ENCODE data around the gene POR. TPM values are rescaled to one million over a fixed set of nuclear protein-coding genes. Genes with fewer than 3 reads are reported as not detected.

The POR gene
- total and polyA plus RNA-seq, 2 of the 13 experiments (the other 11 are each of a cell fraction or from before 2014, with no cell fraction given), result 145 to 266 TPM

DNA sequence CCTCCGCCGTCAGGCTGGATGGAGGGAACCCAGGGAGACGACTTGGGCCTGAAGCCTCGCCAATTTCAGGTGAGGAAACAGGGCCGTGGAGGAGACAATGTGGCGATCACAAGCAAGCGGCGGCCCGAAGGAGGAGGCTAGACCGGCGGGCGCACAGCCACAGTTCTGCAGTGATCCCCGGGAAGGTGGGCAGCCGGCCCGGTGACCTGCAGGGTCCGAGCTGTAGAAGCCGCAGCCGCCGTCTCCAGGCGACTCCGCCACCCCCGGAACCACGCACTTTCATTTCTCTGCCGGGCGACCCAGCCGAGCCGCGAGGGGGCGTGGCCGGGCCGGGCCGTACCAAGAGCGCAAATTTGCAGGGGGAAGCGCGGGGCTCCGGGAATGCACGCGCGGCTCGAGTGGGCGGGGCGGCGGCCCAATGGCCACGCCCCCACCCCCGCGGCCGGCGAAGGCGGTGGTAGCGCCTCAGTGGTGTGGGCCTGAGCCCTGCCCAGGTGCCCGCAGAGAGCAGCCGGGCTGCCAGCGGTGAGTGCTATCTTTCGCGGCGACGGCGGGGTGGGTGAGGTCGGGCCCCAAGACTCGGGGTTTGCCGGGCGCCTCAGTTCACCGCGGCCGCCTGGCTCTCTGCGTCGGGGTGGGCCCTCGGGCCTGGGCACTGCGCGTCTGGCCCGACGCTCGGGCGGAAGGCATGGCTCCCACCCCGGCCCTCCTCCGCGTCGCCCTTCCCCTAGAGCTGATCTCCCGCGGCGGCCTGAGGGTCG is at the start of gene POR (continued):
- peak; percentile 68; the same call in 1 of the 2 replicates for TF ChIP-seq FOXO4 (CRISPR knock-in tag; conservative IDR thresholded peaks at IDR 0.05)
- TF ChIP-seq, protein P1, sequence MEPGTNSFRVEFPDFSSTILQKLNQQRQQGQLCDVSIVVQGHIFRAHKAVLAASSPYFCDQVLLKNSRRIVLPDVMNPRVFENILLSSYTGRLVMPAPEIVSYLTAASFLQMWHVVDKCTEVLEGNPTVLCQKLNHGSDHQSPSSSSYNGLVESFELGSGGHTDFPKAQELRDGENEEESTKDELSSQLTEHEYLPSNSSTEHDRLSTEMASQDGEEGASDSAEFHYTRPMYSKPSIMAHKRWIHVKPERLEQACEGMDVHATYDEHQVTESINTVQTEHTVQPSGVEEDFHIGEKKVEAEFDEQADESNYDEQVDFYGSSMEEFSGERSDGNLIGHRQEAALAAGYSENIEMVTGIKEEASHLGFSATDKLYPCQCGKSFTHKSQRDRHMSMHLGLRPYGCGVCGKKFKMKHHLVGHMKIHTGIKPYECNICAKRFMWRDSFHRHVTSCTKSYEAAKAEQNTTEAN (CRISPR knock-in tag; conservative IDR thresholded peaks at IDR 0.05), result peak; percentile 75
- peak; percentile 95 for TF ChIP-seq ZFY (CRISPR knock-in tag; IDR thresholded peaks at IDR 0.05)
- peak; percentile 79; the same call in 1 of the 2 replicates for TF ChIP-seq MEIS2 (CRISPR knock-in tag; IDR thresholded peaks at IDR 0.05)
- TF ChIP-seq HOXD1 (CRISPR knock-in tag; IDR thresholded peaks at IDR 0.05), result peak; percentile 76; the same call in 1 of the 2 replicates
- TF ChIP-seq ZNF556 (CRISPR knock-in tag; IDR thresholded peaks at IDR 0.05; ENCODE audit: borderline replicate concordance), result peak; percentile 74; the same call in 1 of the 2 replicates
- peak; percentile 89; the same call in 1 of the 2 replicates for TF ChIP-seq MYC (CRISPR knock-in tag; IDR thresholded peaks at IDR 0.05; ENCODE audit: borderline replicate concordance)
- TF ChIP-seq ELF1 (CRISPR knock-in tag; IDR thresholded peaks at IDR 0.05), result peak; percentile 75
- TF ChIP-seq NR2F1 (CRISPR knock-in tag; IDR thresholded peaks at IDR 0.05), result peak in 1 of 2 experiments; percentile 26; a peak in 1 of 4 replicates
- no peak for TF ChIP-seq ZNF296 (CRISPR knock-in tag; conservative IDR thresholded peaks at IDR 0.05)
- peak; percentile 87; the same call in 1 of the 2 replicates for TF ChIP-seq ZNF232 (CRISPR knock-in tag; IDR thresholded peaks at IDR 0.05; ENCODE audit: borderline replicate concordance)
- no peak for TF ChIP-seq AHDC1 (CRISPR knock-in tag; IDR thresholded peaks at IDR 0.05; ENCODE audit: borderline replicate concordance)
- TF ChIP-seq TCF12 (IDR thresholded peaks at IDR 0.05), result no peak
- TF ChIP-seq TCF12 (CRISPR knock-in tag; IDR thresholded peaks at IDR 0.05), result peak; percentile 63; the same call in 1 of the 2 replicates
- TF ChIP-seq ZNF83 (CRISPR knock-in tag; IDR thresholded peaks at IDR 0.05; ENCODE audit: borderline replicate concordance), result no peak; the same call in 1 of the 2 replicates
- no peak for TF ChIP-seq ZNF382 (CRISPR knock-in tag; IDR thresholded peaks at IDR 0.05; ENCODE audit: borderline replicate concordance)
- no peak; the same call in 1 of the 2 replicates for TF ChIP-seq ZNF746 (CRISPR knock-in tag; IDR thresholded peaks at IDR 0.05)
- TF ChIP-seq STAG1 (CRISPR knock-in tag; IDR thresholded peaks at IDR 0.05), result peak; percentile 30
- TF ChIP-seq ASH2L (IDR thresholded peaks at IDR 0.05; ENCODE audit: insufficient read length, low read depth, low read length), result peak; percentile 76
- peak; percentile 75 for TF ChIP-seq CBFB (CRISPR knock-in tag; IDR thresholded peaks at IDR 0.05)
